ENCODE data around the gene CSMD2.

Gene CSMD2

GRCh38 chr1:33946836-33947235 lies 218.2 kb downstream of the CSMD2 start:
- DNase-seq, result no peak

DNA sequence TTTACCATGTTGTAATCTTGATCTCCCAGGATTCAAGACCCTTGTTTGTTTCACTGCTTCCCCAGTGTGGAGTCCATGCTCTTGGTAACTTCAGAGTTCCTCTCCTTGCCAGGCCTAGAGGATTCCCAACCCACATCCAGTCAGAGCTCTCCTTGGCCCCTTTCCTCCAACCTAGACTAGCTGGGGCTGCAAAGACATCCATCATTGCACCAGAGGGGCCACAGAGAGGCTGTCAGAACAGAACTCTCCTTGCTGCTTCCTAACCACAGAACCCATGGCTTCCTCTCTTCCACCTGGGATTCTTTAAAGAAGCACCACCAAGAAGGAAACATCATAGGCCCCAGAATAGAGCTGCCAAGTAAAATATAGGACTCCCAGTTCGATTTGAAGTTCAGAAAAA lies 220.2 kb downstream of the CSMD2 start:
- DNase-seq, result no peak

DNA sequence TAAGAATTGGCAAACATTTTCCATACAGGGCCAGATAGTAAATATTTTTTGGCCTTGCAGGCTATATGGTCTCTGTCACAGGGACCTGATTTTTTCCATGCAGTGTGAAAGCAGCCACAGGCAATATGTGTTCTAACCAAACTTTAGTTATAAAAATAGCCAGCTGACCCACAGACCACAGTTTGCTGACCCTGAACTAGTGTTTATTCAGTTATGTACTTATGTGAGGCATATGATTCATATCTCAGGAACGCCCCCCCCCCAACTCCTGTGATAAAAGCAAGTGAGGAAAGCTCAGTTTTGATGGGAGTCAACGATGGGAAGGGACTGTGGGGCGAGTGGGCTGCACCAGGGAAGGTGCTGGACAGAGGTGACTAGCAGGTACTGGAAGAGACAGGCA lies 221.1 kb downstream of the CSMD2 start:
- no peak for DNase-seq

- DNase-seq, result no peak
Observed at GRCh38 chr1:33932871-33933270, 232.2 kb downstream of the CSMD2 start.

DNA sequence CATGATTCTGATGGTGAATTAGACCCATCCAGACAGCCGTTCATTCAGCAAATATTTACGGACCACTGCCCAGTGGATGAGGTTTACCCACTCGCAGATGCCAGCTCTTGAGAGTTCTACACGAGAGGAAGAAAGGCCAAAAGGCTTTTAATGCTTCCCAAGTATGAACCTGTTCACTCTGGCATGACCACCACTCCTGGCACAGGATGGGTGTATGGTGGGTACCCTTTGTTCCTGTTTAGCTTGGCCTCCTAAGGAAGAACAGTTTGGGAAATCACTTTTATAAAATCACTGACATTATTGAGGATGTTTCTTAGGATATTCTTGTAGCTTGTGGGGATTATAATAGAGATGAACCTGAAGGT lies 233.9 kb downstream of the CSMD2 start:
- DNase-seq, result no peak

GRCh38 chr1:33930346-33931110 lies 234.5 kb downstream of the CSMD2 start:
- no peak for DNase-seq

DNA sequence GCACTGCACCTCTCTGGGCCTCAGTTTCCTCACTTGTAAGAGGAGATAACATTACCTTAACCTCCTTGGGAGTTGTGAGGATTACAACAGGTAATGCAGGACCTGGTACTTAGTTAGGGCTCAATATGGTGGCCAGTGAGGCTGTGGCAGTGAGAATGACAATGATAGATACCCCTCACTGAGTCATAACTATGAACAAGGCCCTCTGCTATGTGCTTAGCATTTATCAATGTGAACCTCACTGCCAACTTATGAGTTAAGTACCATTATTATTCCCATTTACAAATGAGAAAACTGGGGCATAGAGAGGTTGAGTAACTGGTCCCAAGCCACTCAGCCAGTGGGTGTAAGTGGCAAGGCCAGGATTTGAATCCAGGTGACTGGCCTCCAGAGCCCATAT lies 236.8 kb downstream of the CSMD2 start:
- no peak for DNase-seq

GRCh38 chr1:33927721-33928120 lies 237.3 kb downstream of the CSMD2 start:
- no peak for DNase-seq

- no peak for DNase-seq
Observed at GRCh38 chr1:33925586-33925985, 239.4 kb downstream of the CSMD2 start.

GRCh38 chr1:33921281-33921680 lies 243.7 kb downstream of the CSMD2 start:
- no peak for DNase-seq

GRCh38 chr1:33918368-33918767 lies 246.7 kb downstream of the CSMD2 start:
- DNase-seq, result no peak

- DNase-seq, result no peak
Observed at GRCh38 chr1:33916786-33917185, 248.2 kb downstream of the CSMD2 start.

- DNase-seq, result no peak
Observed at GRCh38 chr1:33914531-33914930, 250.5 kb downstream of the CSMD2 start.

DNA sequence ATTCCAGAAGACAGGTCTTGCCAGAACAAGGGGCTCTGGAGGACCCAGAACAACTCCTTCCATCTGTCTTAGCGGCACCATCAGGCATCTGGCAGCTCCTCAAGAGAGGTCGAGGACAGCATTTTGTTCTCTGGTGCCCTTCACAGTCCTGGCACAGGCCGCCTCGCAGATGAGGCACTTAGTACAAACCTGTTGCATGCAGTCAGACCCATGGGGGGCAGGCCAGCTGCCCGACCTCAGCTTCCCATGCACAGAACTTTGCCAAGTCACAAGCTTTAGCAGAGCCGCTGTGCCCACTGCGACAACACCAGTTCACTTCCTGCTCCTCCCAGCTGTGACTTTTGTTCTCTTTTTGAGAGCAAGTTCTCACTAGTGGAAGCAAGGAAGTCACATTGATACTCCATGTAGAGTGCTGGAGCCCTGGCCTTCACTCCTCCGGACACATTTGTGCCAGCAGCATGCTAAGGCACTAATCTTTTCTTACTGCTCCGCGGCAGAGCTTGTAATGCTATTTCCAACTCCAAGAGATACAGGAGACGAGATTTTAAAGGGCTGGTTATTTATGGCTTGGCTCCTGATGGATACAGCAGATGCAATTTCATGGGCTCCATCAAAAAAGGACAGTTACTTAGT lies 256.6 kb downstream of the CSMD2 start:
- DNase-seq, result no peak

DNA sequence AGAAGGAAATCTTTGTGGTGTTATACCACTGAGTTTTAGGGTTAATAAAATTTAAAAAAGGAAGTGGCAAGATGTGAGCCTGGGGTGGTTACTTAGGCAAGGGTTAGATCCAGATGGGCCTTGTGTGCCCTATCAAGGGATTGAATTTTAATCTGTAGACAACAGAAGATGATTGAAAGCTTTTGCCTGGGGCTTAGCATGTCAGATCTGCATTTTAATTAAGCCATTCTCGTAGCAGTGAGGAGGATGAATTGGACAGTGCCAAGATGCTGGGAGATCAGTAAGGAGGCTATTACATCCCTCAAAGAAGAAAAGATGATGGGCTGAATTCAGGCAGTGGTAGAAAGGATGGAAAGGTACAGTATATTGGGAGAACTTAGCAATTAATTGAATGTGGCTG lies 258.9 kb downstream of the CSMD2 start:
- no peak for DNase-seq

DNA sequence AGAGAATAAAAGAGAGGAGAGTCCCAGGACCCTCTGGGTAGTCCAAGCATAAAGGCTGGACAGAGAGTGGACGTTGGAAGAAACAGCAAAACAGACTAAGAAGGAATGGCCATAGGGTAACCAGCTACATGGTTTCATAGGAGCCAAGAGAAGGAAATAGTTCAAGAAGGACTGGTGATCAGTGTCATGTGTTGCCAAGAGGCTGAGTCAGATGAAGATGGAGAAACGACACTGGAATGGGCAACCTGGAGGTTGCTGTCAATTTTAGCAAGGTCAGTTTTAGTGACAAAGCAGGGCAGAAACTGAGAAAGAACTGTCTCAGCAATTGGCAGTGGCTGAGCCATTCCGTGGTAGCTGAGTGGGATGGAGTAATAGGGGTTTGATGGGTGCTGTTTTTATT lies 259.8 kb downstream of the CSMD2 start:
- DNase-seq, result no peak

DNA sequence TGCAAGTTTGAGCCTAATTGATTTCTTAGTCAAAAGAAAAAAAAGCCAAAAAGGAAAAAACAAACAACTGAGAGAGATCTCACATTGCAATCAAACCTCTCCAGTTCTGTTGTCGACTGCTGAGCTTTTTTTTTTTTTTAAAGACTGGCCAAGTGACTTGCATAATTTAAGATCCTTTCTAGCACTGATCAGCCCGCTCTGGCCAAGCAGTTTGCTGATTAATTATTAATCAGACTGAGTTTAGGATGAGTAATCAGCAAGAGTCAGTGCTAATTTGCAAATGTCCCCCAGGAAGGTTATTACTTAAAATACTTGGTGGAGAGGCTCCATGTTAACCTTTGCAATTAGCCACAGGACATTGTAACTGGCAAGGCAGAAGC lies 261.8 kb downstream of the CSMD2 start:
- no peak for DNase-seq

DNA sequence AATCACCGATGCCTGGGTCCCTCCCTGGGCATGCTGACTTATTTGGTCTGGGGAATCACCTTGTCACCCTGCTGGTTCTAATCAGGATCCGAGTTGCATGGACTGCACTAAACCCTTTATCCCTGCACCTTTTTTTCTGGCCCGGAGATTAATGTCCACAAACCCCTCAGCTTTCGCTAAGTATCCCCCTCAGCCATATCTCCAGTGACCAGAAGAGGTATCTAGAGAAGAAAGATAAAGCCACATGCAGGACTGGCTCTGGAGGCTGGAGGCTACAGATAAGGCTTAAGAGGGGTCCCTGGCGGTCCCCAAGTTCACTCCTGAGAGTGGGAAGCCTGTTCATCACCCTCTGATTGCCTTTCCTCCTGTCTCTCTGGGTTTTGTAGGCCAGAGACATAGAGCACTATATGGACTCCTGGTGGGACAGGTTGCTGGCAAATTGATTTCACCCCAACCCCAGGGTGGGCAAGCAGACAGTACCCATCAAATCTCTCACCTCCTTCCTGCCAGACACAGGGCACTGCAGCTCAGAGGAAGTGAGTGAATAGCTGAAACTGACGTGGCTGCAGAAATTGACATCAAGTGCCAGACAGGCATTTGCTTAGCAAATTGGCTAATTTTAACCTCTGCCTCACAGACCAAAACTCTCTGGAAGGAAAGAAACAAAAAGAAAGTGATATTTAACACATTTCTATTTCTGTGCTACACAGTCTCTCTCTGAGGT lies 262.4 kb downstream of the CSMD2 start:
- no peak for DNase-seq

DNA sequence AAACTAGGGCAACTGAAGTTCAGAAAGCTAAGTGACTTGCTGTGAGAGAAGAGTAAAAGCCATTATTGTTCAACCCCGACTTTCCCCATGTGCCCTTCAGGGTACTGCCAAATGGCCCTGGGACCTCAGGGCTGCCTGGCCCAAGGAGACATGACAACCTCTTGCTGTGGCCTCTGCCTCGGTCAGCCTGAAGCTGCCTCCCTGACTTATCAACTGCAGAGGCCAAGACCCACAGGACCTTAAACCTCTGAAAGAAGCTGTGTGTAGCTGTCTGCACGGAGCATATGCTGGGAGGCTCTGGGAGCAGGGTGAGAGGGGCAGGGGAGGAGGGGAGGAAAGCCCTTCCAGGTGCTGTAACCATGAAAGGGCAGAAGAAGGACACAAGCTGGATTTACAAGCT lies 265.3 kb downstream of the CSMD2 start:
- no peak for DNase-seq

DNA sequence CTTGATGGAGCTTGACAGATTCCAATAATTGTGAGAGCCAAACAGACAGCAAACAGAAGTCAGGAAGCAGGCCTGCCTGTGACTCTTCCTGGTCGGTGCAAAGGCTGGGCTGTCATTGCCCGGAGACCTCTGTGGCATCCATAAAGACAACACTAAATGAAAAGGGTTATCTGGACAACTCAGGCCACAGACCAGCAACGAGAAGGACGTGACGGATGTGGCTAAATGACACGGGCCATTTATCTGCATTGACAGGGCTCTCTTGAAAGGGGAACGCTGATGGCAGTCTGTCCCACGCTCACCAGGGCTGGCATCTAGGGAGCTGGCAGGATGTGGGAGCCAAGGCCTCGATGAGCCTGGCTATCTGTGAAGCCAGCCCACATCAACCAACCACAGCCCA lies 266.1 kb downstream of the CSMD2 start:
- DNase-seq, result no peak

- no peak for DNase-seq
Observed at GRCh38 chr1:33898406-33898805, 266.6 kb downstream of the CSMD2 start.

- DNase-seq, result no peak
Observed at GRCh38 chr1:33897092-33897725, 267.8 kb downstream of the CSMD2 start.

DNA sequence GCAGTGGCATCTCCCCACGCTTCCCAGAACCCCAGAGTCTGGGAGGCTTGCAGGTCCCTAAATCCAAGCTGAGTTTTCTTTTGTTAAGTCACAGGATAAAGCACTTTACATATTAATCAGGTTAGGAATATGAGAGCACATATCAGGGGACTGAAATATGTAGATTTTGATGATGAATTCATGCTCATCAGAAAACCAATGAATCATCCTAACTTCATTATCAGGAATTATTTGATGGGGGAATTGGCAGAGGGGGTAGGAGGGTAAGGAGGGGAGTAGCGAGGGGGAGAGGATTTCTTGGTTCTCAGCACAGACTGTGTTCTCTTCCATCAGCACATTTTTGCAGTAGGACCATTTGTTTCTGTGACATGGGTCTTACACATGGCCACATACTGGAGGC lies 269.1 kb downstream of the CSMD2 start:
- DNase-seq, result no peak

- DNase-seq, result no peak
Observed at GRCh38 chr1:33895396-33895795, 269.6 kb downstream of the CSMD2 start.
